Sigmoid colon (tissue), 4 donors: ENCODE results near the gene FAP.

Experiments
- CTCF ChIP-seq, 4 experiments: fragments of 450-650 bp in 3 of 4; fragments of 200-600 bp in 1 of 4; IDR thresholded peaks; one replicate each; pipeline ENCODE4 v1.5.1; 2016 to 2019; ENCODE audit warnings: antibody characterized with exemption in 4 of 4, mild to moderate bottlenecking in 3 of 4, moderate library complexity in 2 of 4
- EP300 ChIP-seq, 4 donors: sonication (generic); formaldehyde crosslinking; IDR thresholded peaks; one replicate each; pipeline ENCODE4 v1.6.1; 2017; ENCODE audit warnings: antibody characterized with exemption in 4 of 4
- POLR2AphosphoS5 ChIP-seq, 4 donors: sonication (generic); formaldehyde crosslinking; IDR thresholded peaks; one replicate each; pipeline ENCODE4 v1.6.1; 2017; ENCODE audit warnings: antibody characterized with exemption in 4 of 4

DNA sequence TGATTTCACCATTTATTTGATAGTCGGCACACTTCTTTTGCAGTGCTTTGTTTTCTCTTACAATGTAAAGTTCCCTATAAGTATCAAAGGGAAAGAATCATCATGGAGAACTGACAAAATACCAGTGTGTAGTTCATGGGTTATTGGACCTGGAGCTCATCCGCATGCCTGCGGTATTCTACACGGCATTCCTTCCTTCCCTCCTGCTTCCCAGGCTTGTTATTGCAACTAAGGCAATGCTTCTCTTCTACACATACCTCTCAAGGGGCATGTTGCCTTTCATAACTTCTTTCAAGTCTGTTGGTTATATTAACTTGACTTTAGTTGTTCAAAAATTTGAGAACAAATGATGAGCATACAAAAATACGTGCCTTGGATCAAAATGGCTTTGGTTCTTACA lies 24.3 kb upstream of the FAP start:
- TF ChIP-seq CTCF (IDR thresholded peaks at IDR 0.05) (no peak), POLR2AphosphoS5 (IDR thresholded peaks at IDR 0.05) (no peak), EP300 (IDR thresholded peaks at IDR 0.05) (no peak)
